Pancreas (tissue), 10 donors: ENCODE data around the gene OR10G3. TPM values are rescaled to one million over a fixed set of nuclear protein-coding genes. Genes with fewer than 3 reads are reported as not detected.

Source experiments
- ATAC-seq, 4 donors: fragments of 200-7000 bp; cut with Tn5 transposase; one replicate each; pipeline versions ENCODE4 v1.8.0 to v1.9.1; 2020; ENCODE audit warnings: mild to moderate bottlenecking in 4 of 4, moderate library complexity in 4 of 4
- DNase-seq, 6 donors: peaks; one replicate each; pipeline ENCODE4 v3.0.0-alpha.2; 2020
- FAIRE-seq: peaks from 2 replicates; lab custom pipeline; 2012; peaks lifted over from hg19 to GRCh38; lab: Jason Lieb, UNC
- H3K27ac ChIP-seq, 4 donors: fragments of 200-600 bp; sonication (generic); 1 replicate in 3 of 4; 2 replicates in 1 of 4; pipeline versions ENCODE4 v1.5.0 to v1.8.0; 2020
- H3K27me3 ChIP-seq, 4 donors: fragments of 200-600 bp; one replicate each; pipeline ENCODE4 v1.8.0; 2021
- H3K36me3 ChIP-seq, 3 donors: fragments of 200-600 bp; sonication (generic) in 1 of 3; one replicate each; pipeline versions ENCODE4 v1.5.0 to v1.8.0; 2020 to 2021
- H3K4me1 ChIP-seq, 3 donors: fragments of 200-600 bp; one replicate each; pipeline ENCODE4 v1.8.0; 2021
- H3K4me3 ChIP-seq, 4 donors: fragments of 200-600 bp; sonication (generic) in 2 of 4; one replicate each; pipeline versions ENCODE4 v1.5.0 to v1.8.0; 2020 to 2021
- H3K9me3 ChIP-seq, 4 donors: fragments of 200-600 bp; one replicate each; pipeline ENCODE4 v1.8.0; 2021
- CTCF ChIP-seq, 4 donors: fragments of 200-600 bp; sonication (generic) in 3 of 4; IDR thresholded peaks; one replicate each; pipeline versions ENCODE4 v1.5.0 to v1.8.0; 2021; ENCODE audit warnings: antibody characterized with exemption in 4 of 4
- WGBS, 2 donors: extraction: QIAGEN DNeasy Blood & Tissue Kit; methylation state at CpG; one replicate each; pipeline ENCODE4 v1.1.7; 2013; 5-methylcytosine and 5-hydroxymethylcytosine counted together
- intact Hi-C, 3 donors: fragments of 100-400 bp; cut with DNase I; formaldehyde crosslinking; loops; one replicate each; pipeline versions ENCODE4 v1.11.1 to v1.14.2; 2022
- polyA plus RNA-seq, 2 donors: library from polyadenylated mRNA; stranded (reverse); fragments of 200-250 nt; gene quantifications; one replicate each; pipeline ENCODE4 v1.2.3, GENCODE V29; 2013
- total RNA-seq, 6 donors: library from RNA; stranded (reverse); fragmentation: NEBNext Ultra II Directional in 4 of 6; extraction: Animal tissue kit (Norgen Biotek cat#: 25700) in 4 of 6; gene quantifications; one replicate each; pipeline versions ENCODE4 v1.2.1 to v1.2.4, GENCODE V29; 2021 to 2023
- donor health status: healthy with polysubstance abuse.
- donor health status: DM: no; HTN: no; CAD: no; lungs with moderate emphysema.
- donor health status: DM: no; HTN: no; CAD: no.
- donor health status: control.
- donor health status: control.
- donor health status: Bipolar disorder and iron deficiency.
- donor health status: DM: yes; HTN: yes; CAD: no.
- donor health status: DM: no; HTN: no; CAD: no.
- donor health status: DM: no; HTN: no; CAD: no.
- donor health status: DM: yes; HTN: yes; CAD: no.

The OR10G3 gene
- total and polyA plus RNA-seq, 8 donors = not detected

- no peaks in the 10 kb centered on the region for H3K27me3 ChIP-seq
- WGBS, 2 donors = 83 to 90% methylated on average over 2 of the region's 2 CpGs
- TF ChIP-seq CTCF (IDR thresholded peaks at IDR 0.05) = no peak
- no peaks in the 10 kb centered on the region for H3K36me3 ChIP-seq
- FAIRE-seq (no peak), ATAC-seq (no peak), DNase-seq (no peak)
- no peaks in the 10 kb centered on the region for H3K4me1 ChIP-seq
- no peak overlapping the region for H3K27ac ChIP-seq
- no peaks in the 10 kb centered on the region for H3K9me3 ChIP-seq
- no peak overlapping the region for H3K4me3 ChIP-seq
- intact Hi-C loops = no loop called here
Observed at GRCh38 chr14:21518725-21519124, 61.2 kb downstream of the OR10G3 start.

Other genes with a start within 250 kb of the OR10G3 start
- 10 to 100 TPM; 14.8 to 29.4 (median 19.9) TPM for gene SUPT16H, start 196.1 kb downstream of the OR10G3 start, total RNA-seq
- 10 to 100 TPM; 19.5 to 31.6 TPM for gene SUPT16H, start 196.1 kb downstream of the OR10G3 start, polyA plus RNA-seq
- gene CHD8, start 124.0 kb downstream of the OR10G3 start, total RNA-seq = 10 to 100 TPM; 21.7 to 42.4 (median 25.6) TPM
- 10 to 100 TPM; 20.5 to 32.1 TPM for gene CHD8, start 124.0 kb downstream of the OR10G3 start, polyA plus RNA-seq
- gene RAB2B, start 103.1 kb downstream of the OR10G3 start, total RNA-seq = 10 to 100 TPM in 2 of 6 donors, 1 to 10 TPM in 4; 5.7 to 14.3 (median 8.8) TPM
- 10 to 100 TPM; 13.8 to 18.6 TPM for gene RAB2B, start 103.1 kb downstream of the OR10G3 start, polyA plus RNA-seq
- 10 to 100 TPM; 33.7 to 39.7 (median 37.6) TPM for gene TOX4, start 102.9 kb downstream of the OR10G3 start, total RNA-seq
- gene TOX4, start 102.9 kb downstream of the OR10G3 start, polyA plus RNA-seq = 10 to 100 TPM; 13.2 to 14.7 TPM
- gene METTL3, start 68.7 kb downstream of the OR10G3 start, total RNA-seq = 10 to 100 TPM; 14.2 to 27.6 (median 18.6) TPM
- 10 to 100 TPM; 34.2 to 45.8 TPM for gene METTL3, start 68.7 kb downstream of the OR10G3 start, polyA plus RNA-seq
- 1 to 10 TPM; 1.8 to 6.0 (median 3.6) TPM for gene SALL2, start 53.7 kb downstream of the OR10G3 start, total RNA-seq
- gene SALL2, start 53.7 kb downstream of the OR10G3 start, polyA plus RNA-seq = 10 to 100 TPM in 1 of 2 donors, 1 to 10 TPM in 1; 2.3 to 11.9 TPM
- gene OR10G2, start 54.9 kb upstream of the OR10G3 start, total RNA-seq = not detected
- not detected for gene OR10G2, start 54.9 kb upstream of the OR10G3 start, polyA plus RNA-seq
- gene OR4E2, start 73.8 kb upstream of the OR10G3 start, total RNA-seq = not detected
- gene OR4E2, start 73.8 kb upstream of the OR10G3 start, polyA plus RNA-seq = not detected
- gene OR4E1, start 93.7 kb upstream of the OR10G3 start, total RNA-seq = not detected
- not detected for gene OR4E1, start 93.7 kb upstream of the OR10G3 start, polyA plus RNA-seq